ENCODE data around the gene NUPR1.
"Not testable (repeated sequence)": the region's sequence is repeated elsewhere in the genome, so short reads cannot be mapped to it uniquely, and the experiment has no call there.

NUPR1 gene

DNA sequence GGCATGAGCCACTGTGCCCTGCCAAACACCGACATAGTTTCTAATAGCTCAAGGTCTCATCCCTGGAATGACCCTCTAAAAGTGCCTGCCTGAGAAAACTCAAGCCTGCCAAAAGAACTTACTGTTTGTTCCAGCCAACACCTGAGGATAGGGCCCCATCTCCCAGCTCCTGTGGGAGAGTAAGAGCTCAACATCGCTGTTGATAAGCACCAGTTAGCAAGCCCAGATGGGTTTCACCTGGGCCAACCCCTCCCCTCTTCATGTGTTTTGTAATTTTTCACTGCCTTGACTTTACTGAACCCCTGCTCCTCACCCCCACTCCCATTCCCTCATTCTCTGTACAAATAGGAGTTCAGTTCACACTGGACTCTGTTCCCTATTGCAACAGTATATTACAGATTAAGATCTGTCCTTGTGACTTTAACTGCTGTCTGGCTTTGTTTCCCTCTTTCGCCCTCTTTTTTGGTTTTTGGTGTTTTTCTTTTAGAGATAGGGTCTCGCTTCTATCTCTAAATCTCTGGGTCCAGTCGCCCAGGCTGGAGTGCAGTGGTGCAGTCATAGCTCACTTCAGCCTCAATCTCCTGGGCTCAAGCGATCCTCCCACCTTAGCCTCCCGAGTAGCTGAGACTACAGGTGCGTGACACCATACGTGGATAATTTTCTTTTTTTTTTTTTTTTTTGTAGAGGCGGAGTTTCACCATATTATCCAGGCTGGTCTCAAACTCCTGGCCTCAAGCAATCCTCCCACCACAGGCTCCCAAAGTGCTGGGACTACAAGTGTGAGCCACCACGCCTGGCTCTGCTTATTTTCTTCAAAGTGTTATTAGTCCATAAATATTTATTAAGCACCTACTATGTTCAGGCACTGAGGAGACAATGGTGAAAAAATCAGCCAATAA is 12.3 kb downstream of the NUPR1 start:
- DNase-seq = no peak

DNA sequence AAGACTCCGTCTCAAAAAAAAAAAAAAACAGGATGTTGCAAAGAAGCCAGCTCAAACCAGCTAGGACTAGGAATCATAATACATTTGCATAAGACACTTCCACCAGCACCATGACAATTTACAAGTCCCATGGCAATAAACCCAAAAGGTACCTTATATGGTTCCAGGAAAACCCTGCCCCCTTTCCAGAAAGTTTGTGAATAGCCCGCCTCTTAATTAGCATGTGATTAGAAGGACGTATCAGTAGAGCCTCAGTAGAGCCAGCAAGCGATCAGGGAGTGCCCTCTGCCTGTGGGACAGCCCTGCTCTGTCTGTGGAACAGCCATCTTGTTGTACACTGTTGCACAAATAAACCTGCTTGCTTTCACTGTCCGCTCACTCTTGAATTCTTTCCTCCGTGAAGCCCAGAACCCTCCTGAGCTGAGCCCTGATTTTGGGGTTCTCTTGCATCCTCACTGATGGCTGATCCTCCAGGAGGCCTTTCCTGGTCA is 14.0 kb downstream of the NUPR1 start:
- DNase-seq = no peak

DNA sequence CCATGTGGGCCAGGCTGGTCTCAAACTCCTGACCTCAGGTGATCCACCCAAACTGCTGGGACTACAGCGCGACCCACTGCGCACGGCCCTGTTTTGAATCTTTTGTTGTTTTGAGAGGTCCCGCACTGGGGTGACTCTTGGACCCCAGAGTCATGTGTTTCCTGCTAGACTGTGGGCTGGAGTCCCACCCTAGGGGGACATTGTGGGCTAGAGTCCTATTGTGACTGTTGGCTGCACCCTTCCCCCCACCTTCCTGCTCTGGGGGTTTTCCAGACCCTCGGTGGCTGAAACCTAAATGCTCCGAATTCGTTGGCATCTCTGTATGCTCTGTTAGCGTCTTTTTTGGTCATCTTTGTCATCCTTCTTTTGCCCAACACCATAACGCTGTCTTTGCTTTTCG is 16.0 kb downstream of the NUPR1 start:
- DNase-seq = no peak

DNA sequence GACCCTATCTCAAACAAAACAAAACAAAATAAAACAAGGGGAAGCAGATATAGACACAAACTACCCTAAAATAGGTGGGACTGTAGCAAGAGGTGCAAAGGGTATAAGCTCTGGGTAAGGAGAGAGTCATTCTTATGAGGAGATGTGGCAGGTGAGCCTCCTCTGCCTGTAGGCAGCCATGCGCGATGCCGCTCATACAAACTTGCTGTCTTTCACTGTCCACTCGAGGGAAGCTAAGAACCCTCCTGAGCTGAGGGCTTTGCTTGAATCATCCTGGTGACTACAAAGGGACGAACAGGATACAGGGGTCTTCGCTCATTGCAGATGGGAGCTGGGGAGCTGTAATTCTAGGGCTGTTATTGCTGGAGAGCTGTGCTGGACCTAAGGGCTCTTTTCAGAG is 17.3 kb downstream of the NUPR1 start:
- no peak for DNase-seq

DNA sequence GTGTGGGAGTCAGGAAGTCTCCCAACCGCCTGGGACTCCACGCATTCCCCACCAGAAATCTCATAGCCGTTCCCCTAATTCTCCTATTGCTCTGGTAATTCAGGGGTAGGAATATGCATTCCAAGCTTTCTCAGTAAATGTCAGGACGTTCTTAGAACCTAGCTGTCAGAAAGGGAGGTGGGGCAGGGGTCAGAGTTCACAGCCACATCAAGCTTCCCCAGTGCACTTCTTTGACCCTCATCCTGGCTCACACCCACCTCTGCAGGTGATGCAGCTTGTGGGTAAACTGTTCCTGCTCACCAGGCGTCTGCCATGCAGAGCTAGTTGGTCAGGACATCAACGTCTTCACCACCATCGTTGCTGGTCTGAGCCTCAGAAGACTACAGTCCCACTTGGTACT is 18.1 kb downstream of the NUPR1 start:
- DNase-seq = no peak

DNA sequence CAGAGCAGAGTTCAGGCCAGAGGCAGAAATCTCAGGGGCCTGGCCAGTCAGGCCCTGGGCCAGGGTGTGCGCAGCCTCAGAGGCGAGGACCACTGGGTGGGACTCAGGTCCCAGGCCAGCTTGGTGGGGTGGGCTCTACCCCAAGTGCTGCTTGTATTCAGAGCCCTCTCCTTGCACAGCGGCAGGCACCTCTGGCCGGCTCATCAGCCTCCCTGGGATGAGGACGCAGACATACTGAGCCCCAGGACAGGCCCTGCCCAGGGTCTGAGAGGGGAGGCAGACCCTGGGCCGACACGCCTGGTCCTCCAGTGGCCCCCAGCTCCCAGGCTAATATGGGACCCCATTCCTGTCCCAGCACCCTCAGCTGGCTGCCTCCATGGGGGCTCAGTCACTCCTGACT is 24.5 kb downstream of the NUPR1 start:
- DNase-seq = no peak

DNA sequence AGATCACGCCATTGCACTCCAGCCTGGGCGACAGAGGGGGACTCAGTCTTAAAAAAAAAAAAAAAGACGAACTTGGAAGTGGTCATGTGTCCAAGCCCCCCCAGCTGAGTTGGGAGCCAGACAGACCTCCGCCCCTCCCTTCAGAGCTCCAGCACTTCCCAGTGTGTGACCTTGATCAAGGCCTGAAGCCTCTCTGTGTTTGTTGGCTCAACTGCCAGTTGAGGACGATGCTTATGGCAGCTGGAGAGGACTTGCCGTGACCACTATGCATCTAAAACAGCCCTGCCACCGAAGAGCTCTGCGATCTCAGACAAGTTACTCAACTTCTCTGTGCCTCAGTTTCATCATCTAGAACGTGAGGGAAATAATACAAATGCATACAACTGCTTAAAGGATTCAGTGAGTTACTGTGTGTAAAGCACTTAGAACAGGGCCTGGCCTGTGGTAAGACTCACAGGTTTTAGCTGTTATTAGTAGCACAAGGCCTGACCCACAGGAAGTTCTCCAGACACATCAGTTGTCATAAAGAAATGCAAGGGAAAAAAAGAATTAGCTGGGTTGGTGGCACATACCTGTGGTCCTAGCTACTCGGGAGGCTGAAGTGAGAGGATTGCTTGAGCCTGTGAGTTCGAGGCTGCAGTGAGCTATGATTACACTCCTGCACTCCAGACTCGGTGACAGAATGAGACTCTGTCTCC is 25.1 kb downstream of the NUPR1 start:
- no peak for DNase-seq

DNA sequence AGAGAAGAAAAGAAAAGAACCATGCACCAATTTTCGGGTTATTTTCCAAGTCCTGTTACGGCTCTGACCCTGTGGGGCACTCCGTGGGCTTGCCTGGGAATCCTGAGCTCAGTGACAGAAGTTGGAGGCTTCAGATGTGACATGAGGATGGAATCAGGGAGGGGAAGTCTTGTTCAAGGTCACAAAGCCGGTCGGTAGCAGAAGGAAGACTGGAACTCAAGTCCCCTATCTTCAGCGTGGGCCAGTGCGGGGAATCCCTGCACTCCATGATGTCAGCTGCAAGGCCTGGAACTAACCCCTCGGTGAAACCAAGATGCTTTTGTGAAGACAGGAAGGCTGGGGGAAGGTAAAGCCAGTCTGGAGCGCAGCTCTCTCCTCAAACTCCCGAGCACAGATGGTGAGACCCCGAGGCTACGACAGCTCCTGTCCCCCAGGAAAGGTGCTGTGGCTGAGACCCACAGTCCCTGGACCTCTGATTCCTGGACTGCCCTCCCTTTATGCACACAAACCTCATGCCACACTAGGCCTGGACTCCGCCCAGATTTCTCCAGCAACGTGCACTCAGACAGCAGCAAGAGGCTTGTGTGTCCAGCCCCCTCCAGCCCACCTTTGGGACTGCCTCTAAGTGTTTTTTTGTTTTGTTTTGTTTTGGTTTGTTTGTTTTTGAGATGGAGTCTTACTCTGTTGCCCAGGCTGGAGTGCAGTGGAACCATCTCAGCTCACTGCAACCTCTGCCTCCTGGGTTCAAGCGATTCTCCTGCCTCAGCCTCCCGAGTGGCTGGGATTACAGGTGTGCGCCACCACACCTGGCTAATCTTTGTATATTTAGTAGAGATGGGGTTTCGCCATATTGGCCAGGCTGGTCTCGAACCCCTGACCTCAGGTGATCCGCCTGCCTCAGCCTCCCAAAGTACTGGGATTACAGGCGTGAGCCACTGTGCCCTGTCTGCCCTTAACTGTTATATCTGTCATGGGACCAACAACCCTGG is 26.7 kb downstream of the NUPR1 start:
- DNase-seq = no peak

DNA sequence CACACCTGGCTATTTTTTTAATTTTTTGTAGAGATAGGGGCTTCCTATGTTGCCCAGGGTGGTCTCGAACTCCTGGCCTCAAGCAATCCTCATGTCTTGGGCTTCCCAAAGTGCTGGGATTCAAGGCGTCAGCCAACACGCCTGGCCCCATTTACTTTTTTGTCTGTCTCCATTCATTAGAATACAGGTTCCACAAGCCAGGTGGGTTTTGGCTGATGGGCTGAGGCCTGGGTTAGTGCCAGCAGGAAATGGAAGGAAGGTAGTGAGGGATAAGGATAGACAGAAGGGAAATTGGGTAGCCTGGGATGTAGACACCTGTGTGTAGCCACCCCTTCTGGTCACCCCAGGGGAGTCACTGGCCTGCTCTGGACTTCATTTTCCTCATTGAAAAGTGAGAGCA is 27.7 kb downstream of the NUPR1 start:
- DNase-seq = no peak

DNA sequence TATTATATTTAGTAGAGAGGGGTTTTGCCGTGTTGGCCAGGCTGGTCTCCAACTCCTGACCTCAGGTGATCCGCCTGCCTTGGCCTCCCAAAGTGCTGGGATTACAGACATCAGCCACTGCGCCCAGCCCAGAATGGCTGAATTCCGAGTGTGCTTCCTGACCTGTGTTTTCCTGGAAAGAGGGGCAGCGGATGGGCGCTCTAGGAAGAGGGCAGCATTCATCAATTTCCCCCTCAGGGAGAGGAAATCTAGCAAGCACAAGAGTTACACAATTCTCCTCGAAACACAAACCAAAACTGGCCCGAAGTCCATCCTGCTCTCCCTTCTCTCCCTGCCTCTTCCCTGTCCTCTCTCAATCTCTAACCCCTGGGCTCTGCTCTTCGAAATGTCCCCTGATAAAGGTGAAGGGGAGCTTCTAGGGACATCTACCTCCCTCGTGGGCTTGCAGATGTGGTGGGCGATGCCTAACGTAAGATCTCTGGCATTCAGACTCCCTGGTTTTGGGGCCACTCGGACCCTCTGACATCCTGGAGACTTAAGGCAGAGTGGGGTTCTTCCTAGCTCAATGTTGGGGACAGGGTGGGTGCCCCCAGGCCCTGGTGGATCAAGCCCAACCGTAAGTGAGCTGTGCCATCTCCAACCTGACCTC is 33.2 kb downstream of the NUPR1 start:
- DNase-seq = no peak

DNA sequence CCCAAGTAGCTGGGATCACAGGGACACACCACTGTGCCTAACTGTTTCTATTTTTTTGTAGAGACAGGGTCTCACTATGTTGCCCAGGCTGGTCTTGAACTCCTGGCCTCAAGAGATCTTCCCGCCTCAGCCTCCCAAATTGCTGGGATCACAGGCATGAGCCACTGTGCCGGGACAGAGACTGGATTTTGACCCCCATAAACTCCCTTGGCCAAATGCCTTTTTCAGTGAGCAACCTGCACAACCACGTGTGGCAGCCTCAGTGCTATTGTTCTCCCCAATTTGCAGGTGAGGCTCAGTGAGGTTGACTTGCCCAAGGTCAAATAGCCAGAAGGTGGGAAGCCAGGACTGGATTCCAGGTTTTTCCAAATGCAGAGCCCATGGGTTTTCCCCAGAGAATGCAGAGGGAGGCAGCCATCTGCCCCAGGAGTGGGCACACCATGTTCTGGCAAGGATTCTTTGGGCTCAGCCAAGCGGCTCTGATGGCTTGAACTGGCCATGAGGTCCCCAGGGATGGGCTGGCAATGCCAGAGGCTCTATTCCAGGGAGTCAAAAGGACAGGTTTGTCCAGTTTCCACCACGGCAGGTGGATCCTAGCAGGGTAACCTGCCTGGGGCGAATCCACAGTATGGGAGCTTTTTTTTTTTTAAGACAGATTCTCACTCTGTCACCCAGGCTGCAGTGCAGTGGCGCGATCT is 33.9 kb downstream of the NUPR1 start:
- no peak for DNase-seq

DNA sequence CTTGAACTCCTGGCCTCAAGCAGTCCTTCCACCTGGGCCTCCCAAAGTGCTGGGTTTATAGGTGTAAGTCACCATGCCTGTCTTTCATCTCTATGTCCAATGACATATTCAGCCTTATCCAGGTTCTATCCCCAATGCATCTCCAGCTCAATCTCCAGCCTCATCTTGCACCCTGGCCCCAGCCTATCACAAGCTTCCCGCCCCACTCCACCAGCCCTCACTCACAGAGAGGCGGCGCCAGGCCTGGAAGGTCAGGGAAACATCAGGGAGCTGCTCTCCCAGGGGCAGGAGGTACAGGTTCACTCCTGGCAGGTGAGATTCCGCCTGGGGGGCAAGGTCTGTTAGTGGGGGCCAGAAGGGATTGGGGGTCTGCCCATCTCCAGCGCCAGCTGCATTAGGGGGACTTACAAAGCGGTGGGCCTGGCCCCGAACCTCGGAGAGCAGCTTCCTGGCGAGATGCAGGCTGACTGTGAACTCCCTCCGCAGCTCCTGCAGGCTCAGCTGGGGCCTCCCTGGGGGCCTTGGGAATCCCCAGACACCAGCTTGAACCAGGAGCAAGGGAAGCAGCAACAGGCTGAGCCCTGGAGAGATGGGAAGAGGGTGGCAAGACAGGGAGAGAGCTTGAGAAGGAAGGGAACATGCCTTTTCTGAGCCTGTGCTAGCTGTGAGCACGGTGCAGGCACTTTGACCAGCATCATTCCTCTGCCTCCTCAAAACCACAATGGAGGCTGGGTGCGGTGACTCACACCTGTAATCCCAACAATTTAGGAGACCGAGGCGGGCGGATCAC is 35.1 kb downstream of the NUPR1 start:
- DNase-seq = no peak

DNA sequence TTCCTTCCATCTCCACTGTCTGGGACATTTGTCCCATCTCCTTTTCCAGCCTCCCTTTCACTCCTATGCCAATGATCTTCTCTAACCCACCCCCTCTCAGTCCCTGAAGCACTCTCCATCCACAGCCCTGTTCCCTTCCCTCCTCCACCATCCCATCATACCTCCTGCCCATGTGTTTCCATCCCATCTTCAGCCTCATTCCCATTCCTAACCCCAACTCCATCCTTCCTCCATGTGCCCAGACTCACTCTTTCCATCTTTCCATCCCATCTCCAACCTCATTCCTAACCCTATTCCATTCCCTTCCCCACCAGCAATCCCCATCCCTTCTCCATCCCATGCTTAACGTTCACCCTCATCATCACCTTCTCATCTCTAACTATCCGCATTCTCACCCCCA is 36.5 kb downstream of the NUPR1 start:
- DNase-seq = no peak

DNA sequence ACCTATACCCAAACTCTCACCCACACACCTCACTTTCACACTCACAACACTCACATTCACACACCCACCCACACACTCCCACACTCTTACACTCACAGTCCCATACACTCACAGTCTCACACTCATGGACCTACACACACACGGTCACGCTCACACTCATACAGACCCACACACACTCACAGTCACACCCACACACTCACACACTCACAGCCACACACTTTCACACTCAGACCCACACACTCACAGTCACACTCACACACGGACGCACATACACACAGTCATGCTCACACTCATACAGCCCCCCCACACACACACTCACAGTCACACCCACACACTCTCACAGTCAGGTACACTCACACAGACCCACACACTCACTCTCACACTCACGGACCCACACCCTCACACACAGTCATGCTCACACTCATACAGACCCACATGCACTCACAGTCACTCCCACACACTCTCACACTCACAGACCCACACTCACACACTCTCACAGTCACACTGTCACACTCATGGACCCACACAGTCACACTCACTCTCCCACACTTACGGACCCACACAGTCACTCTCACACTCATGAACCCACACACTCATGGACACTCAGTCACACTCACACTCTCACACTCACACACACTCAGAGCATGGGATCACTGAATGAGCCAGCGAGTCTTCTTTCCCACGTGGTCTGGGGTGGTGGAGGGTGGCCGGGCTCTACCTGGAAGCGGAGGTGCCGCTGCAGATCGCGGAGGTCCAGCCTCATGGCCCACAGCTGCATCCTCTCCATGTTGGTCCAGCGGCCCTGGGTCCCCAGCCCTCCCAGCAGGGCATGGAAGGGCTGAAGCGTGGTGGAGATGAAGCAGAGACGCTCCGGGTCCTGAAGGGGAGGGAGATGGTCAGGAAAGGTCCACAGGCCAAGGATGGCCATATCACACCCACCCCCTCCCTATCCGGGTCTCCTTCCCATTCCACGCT is 37.2 kb downstream of the NUPR1 start:
- DNase-seq = no peak

DNA sequence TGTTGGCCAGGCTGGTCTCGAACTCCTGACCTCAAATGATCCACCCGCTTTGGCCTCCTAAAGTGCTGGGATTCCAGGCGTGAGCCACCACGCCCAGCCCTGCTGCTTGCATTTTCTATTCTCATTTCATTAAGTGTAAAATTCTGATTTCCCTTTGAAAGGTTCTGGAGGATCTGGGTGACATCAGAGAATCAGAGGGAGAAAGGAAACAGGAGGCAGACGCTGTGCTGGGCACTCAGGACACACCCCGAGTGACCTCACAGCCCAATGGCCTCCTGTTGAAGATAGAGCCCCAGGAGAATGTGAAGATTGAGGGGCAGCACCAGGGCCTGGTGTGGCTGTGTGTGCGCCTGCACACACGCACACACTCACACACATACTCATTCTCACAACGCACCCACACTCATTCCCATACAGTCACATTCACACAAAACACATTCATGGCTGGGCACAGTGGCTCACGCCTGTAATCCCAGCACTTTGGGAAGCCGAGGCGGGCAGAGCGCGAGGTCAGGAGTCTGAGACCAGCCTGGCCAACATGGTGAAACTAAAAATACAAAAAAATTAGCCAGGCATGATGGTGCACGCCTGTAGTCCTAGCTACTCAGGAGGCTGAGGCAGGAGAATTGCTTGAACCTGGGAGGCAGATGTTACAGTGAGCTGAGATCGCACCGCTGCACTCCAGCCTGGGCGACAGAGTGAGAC is 38.1 kb downstream of the NUPR1 start:
- DNase-seq = not testable (repeated sequence)

DNA sequence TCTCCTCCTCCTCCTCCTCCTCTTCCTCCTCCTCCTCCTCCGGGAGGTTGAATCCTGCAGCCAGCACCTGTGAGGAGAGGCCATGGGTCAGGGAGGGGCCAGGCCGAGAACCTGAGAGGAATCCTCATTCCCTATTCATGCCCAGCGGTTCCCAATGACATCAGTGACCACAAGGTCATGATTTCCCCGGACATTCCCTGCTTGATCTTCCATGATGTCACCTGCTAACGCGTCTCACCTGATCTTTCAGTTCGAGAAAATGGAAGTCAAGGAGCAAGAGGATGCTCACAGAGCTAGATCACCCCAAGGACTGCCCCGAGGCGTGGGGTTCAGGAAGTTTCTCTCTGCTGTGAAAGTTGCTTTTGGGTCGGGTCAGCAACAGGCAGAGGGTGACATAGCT is 38.9 kb downstream of the NUPR1 start:
- DNase-seq = no peak

DNA sequence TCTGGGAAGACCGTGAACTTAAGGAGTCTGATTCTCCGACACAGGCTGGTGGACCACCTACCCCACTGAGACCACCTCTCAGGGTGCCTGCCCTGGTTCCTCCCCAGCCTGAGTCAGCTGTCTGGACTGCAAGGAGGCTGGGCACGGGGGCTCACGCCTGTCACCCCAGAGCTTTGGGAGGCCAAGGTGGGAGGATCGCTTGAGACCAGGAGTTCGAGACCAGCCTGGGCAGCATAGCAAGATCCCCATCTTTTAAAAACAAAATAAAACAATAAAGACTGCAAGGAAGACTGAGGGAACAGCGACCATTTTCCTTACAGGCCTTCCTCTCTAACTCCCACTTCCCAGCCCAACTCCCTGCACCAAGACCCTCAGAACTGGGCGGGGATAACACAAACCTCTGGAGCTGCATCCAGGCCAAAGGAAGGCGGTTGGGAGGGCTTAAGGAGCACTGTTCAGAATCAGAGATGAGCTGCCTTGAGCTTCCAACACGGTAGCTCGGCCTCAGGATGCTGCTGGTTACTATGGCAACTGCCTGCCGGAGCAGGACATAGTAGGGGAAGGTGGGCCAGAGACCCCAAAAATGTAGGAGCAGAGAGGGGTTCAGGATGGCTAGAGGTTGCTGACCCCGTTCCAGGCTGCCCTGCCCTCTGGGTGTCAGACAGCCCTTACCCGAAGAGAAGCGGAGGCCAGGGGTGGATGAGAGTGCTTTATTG is 40.0 kb downstream of the NUPR1 start:
- no peak for DNase-seq

DNA sequence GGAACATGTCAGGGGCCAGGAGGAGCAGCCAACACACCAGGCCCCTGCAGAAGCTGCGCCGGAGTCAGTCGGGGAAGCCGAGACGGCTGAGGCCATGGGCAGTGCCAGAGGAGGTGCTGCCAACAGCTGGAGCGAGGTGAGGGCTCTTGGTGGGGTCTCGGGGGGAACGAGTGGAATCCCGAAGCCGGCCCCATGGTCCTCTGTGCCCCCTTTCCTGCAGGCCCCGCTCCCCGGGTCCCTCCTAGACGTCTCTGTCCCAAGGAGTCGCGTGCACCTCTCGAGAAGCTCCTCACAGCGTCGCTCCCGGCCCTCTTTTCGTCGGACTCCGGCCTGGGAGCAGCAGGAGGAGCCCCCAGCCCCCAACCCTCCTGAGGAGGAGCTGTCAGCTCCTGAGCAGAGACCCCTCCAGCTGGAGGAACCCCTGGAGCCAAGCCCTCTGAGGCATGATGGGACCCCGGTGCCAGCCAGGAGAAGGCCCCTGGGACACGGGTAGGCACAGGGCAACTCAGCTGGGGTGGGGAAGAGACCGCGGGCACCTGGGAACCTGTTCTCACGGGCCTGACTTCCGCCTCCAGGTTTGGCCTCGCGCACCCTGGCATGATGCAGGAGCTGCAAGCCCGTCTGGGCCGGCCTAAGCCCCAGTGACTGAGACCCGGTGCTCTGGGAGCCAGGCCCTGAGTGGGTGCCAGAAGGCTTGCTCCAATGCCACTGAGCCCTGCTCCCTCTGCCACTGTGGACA is 40.7 kb downstream of the NUPR1 start:
- DNase-seq = no peak

All from CD4-positive, alpha-beta T cell treated with Interleukin-4 for 4 hours (primary cell).